Measurements from ENCODE around the gene MSMB. TPM values are rescaled to one million over a fixed set of nuclear protein-coding genes. Genes with fewer than 3 reads are reported as not detected.
A peak's percentile ranks its signal among the peaks of the same experiment; 100 is the strongest.

MSMB gene
- total RNA-seq, 1 donor from 2014 or later = not detected

DNA sequence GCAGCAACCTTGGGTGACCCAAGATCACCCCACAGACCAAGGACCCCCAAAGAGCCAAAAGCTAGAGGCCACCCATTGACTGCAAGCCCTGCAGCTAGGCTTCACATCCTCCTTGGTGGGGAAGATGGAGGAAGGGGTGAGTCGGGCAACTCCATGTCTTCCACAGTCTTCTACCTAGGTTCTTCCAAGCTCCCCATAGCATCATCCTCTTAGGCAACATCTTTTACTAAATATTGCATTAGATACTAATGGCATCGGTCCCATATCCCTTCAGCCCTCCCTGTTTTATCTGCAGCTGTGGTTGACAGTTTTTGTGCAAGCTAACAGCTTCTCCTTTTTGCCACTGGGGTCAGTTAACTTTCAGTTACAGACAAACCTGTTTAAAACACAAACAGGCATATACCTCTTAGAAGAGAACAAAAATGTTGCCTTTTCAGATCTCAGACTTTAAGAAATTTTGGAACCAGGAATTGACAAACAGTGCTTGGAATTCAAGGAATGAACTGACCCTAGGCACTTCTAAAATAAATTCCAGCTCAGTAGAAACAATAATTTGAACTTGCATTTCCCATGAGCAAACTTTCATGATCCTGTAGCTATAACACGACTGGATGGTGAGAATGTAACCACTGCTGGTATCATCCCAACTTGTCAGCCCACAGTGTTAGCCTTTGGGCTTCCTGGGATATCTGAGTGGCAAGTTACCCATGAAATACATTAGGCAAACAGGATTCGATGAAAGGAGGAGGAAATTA lies 33.9 kb upstream of the MSMB start:
- no peaks in the 10 kb centered on the region for H3K36me3 Mint-ChIP-seq (ENCODE audit: low read depth)
- no peak for DNase-seq
- no peak overlapping the region for H3K27ac Mint-ChIP-seq
- H3K4me3 Mint-ChIP-seq = no peak overlapping the region
- peaks cover 20% of the 10 kb centered on the region for H3K4me1 Mint-ChIP-seq
- peaks cover 2% of the 10 kb centered on the region for H3K27me3 Mint-ChIP-seq
- no peaks in the 10 kb centered on the region for H3K9me3 Mint-ChIP-seq
- intact Hi-C loops (cut with micrococcal nuclease) = no loop called here

DNA sequence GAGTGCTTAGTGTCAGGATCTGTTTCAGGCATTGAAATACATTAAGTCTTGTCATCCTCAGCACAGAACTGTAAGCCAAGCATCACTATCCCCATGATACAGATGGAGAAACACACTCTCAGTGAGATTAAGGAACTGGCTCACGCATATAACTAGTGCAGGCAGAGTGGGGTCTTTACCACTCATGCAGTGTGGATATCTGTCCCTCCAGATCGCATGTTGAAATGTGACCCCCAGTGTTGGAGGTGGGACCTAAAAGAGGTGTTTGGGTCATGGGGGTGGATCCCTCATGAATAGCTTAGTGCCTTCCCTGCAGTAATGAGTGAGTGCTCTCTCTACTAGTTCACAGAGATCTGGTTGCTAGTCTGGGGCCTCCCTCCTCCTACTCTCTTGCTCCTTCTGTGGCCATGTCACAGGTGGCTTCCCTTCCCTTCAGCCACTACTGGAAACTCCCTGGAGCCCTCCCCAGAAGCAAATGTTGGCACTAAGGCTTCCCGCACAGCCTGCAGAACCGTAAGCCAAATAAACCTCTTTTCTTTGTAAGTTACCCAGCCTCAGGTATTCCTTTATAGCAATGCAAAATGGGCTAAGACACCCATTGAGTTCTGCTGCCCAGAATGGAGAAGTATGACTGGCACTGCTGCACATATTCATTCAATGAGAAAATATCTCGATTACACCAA lies 31.8 kb upstream of the MSMB start:
- Mint-ChIP-seq H3K36me3 (ENCODE audit: low read depth) (no peaks in the 10 kb centered on the region), H3K27ac (peak overlapping the region; percentile 69)
- intact Hi-C loops (cut with micrococcal nuclease) = no loop called here

DNA sequence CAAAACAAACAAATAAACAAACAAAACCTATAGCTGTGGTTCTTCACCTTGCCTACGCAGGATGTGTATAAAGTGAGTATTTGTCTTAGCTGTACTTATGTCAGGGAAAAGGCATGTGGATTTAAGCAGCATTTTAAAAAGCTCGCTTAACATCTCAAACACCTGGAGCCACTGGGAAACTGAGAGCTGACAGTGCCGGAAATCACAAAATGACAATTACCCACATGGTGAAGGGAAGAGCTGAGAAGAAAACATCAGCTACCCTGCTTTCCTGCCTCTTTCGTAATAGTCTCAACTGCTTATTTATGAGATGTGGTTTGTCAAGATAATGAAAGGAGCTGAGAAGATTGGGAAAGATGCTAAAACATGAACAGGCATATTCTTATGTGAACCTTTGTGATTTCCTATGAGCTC lies 31.1 kb upstream of the MSMB start:
- DNase-seq = no peak
- no peaks in the 10 kb centered on the region for H3K9me3 Mint-ChIP-seq
- no peaks in the 10 kb centered on the region for H3K36me3 Mint-ChIP-seq (ENCODE audit: low read depth)
- H3K4me3 Mint-ChIP-seq = peak overlapping the region; percentile 21
- no peaks in the 10 kb centered on the region for H3K27me3 Mint-ChIP-seq
- H3K4me1 Mint-ChIP-seq = peaks cover 20% of the 10 kb centered on the region
- H3K27ac Mint-ChIP-seq = peak overlapping the region; percentile 3
- intact Hi-C loops (cut with micrococcal nuclease) = no loop called here

More for the DNA sequence above, 31.8 kb upstream of the MSMB start:
- Mint-ChIP-seq H3K4me3 (no peak overlapping the region), H3K4me1 (peaks cover 20% of the 10 kb centered on the region), H3K9me3 (no peaks in the 10 kb centered on the region), H3K27me3 (peaks cover under 1% of the 10 kb centered on the region)
- DNase-seq = no peak

DNA sequence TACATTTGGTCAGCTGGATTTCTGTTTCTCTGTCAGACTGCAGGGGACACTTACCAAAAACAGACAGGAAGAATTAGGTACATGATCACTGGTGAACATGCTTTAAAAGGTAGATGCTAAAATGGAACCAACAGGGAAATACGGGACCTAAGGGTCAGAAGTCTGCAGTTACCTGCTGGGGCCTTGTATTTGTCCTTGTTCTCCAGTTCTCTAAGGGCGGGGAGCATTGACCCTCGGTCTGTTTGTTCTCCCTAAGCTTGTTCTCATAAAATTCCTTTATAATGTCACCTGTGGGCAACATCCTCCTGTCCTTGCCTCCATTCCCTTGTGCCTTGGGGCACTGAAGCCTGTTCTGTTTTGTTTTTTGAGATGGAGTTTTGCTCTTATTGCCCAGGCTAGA lies 29.8 kb upstream of the MSMB start:
- H3K9me3 Mint-ChIP-seq = no peaks in the 10 kb centered on the region

DNA sequence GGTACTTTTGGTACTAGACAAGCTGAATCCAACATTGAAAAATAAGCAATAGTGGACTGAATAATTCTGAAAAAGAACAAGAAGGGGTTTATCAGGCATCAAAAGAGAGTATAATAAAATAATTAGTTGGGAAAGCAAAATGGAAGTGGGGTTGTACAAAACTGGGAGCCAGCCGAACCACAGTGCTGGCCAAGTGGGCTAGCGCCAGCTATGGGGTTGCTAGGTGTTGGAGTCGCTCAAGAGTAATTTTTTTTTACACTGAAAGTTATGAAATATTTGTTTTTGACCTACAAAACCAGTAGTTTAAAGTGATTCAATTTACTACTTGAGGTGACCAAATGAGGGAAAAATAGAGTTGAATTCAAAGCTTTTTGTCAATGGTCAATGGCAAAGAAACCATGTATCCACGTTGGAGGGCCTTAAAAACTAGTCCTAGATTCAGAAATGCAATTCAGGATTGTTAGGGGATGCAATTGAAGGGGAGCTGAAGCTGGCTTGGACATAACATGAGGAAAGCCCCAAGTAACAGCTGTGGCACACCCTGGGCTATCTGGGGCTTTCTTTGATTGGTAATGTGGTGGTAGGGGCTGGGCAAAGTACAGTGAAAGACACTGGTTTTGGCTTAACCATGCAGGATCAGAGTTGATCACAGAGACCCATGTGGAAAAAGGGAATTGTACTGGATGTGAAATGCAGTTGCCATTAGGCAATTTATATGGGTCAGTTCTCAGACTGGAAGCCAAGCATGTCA lies 28.3 kb upstream of the MSMB start:
- DNase-seq = no peak
- Mint-ChIP-seq H3K4me3 (no peak overlapping the region), H3K9me3 (no peaks in the 10 kb centered on the region), H3K27ac (no peak overlapping the region), H3K36me3 (ENCODE audit: low read depth) (no peaks in the 10 kb centered on the region), H3K4me1 (peaks cover 18% of the 10 kb centered on the region), H3K27me3 (peaks cover 2% of the 10 kb centered on the region)
- intact Hi-C loops (cut with micrococcal nuclease) = no loop called here

More for the DNA sequence above, 29.8 kb upstream of the MSMB start:
- no peak overlapping the region for H3K4me3 Mint-ChIP-seq
- intact Hi-C loops (cut with micrococcal nuclease) = no loop called here
- peaks cover 2% of the 10 kb centered on the region for H3K27me3 Mint-ChIP-seq
- no peak for DNase-seq
- H3K4me1 Mint-ChIP-seq = peaks cover 16% of the 10 kb centered on the region
- no peaks in the 10 kb centered on the region for H3K36me3 Mint-ChIP-seq (ENCODE audit: low read depth)
- H3K27ac Mint-ChIP-seq = no peak overlapping the region

DNA sequence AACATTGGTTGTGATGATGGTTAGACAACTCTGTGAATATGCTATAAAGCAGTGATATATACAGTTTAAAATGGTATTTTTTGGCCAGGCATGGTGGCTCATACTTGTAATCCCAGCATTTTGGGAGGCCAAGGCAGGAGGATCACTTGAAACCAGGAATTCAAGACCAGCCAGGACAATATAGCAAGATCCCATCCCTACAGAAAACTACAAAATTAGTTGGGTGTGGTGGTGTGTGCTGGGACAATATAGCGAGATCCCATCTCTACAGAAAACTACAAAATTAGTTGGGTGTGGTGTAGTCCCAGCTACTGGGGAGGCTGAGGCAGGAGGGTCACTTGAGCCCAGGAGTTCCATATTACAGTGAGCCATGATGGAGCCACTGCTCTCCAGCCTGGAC lies 27.5 kb upstream of the MSMB start:
- no peak overlapping the region for H3K4me3 Mint-ChIP-seq
- DNase-seq = no peak
- no peaks in the 10 kb centered on the region for H3K9me3 Mint-ChIP-seq

DNA sequence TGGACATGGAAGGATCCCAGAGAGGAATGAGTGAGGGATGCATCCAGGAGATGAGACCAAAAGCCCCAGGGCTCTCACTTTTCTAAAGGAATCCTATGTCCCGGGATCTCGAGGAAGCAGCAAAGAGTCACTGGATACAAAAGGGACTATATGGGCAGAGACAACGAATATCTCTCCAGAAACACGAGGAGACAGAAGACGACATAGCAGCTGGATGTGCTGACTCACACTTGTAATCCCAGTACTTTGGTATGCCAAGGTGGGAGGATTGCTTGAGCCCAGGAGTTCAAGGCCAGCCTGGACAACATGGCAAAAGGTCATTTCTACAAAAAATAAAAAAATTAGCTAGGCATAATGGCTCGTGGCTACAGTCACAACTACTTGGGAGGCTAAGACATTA lies 24.7 kb upstream of the MSMB start:
- no peak for DNase-seq
- Mint-ChIP-seq H3K4me3 (no peak overlapping the region), H3K9me3 (no peaks in the 10 kb centered on the region), H3K4me1 (peaks cover 3% of the 10 kb centered on the region), H3K27ac (no peak overlapping the region), H3K27me3 (peaks cover 2% of the 10 kb centered on the region), H3K36me3 (ENCODE audit: low read depth) (no peaks in the 10 kb centered on the region)
- intact Hi-C loops (cut with micrococcal nuclease) = no loop called here

More for the DNA sequence above, 27.5 kb upstream of the MSMB start:
- Mint-ChIP-seq H3K4me1 (peaks cover 18% of the 10 kb centered on the region), H3K36me3 (ENCODE audit: low read depth) (no peaks in the 10 kb centered on the region), H3K27ac (no peak overlapping the region), H3K27me3 (peaks cover 2% of the 10 kb centered on the region)
- intact Hi-C loops (cut with micrococcal nuclease) = no loop called here

DNA sequence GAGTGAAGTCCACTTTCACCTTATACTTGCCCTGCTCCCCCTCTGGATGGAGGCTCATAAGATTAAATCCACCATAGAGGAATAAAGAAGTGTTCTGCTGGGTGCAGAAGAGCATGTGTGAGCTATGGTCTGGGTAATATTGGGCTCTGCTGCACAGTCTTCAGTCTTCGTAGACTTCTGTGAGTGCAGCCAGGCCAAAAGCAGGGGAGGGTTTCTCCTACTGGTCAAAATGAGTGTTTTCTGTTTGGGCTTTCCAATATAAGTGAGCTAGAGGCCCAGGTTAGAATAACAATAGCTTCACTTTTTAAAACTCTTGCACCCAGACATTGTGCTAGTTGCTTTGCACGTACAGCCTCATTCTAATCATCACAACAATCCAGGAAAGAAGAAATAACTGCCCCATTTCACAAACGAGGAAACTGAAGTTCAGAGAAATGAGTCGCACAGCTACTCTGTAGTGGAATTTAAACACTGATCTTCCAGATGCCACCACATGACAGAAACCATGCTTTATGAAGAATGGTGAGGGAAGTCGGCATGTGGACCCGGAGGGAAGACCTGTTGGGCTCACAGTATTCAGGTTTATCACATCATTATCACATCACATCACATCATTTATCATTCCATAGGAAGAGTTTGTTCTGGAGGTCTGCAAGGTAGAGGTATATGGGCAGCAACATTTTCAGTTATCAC lies 23.8 kb upstream of the MSMB start:
- Mint-ChIP-seq H3K9me3 (no peaks in the 10 kb centered on the region), H3K27me3 (peaks cover 2% of the 10 kb centered on the region), H3K4me1 (peaks cover 3% of the 10 kb centered on the region), H3K27ac (no peak overlapping the region), H3K36me3 (ENCODE audit: low read depth) (no peaks in the 10 kb centered on the region), H3K4me3 (no peak overlapping the region)
- no peak for DNase-seq
- intact Hi-C loops (cut with micrococcal nuclease) = no loop called here

DNA sequence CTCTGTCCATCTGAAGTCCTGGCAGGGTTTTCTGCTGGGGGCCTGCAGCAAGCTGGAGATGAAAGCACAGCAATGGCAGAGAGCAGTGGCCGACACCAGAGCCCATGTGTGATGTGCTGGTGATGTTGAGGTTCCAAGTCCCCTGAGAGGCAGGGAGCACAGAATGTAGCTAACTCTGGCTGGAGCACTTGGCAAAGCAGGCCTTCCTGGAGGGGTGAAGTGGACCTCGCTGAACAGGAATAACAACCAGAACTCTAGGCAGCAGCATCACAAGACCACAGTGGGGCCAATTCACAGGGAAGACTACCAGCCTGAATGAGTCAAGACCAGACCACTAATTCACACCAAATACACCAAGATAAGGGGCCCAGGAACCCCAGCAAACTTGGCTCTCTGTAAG lies 22.8 kb upstream of the MSMB start:
- Mint-ChIP-seq H3K27me3 (peaks cover 2% of the 10 kb centered on the region), H3K4me3 (no peak overlapping the region), H3K9me3 (no peaks in the 10 kb centered on the region), H3K27ac (no peak overlapping the region), H3K36me3 (ENCODE audit: low read depth) (no peaks in the 10 kb centered on the region), H3K4me1 (peaks cover 3% of the 10 kb centered on the region)
- DNase-seq = no peak
- intact Hi-C loops (cut with micrococcal nuclease) = no loop called here

DNA sequence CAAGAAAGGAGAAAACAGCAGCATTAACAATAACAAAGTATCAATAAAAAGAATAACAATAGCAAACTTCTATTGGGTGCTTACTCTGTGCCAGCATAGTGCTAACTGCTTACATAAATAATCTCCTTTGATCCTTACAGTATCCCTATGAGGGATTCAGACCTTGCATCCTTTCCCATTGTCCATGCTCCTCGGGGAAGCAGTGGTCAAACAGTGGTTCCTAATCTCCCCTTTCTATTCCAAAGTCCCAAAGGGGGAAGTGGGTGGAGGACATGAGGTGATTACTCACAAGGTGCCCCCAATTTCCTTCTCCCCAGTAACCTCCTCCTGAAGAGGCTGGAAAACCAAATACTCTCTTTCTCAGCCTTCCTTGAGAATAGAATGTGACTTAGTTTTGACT lies 22.0 kb upstream of the MSMB start:
- intact Hi-C loops (cut with micrococcal nuclease) = no loop called here
- Mint-ChIP-seq H3K27ac (no peak overlapping the region), H3K27me3 (peaks cover 5% of the 10 kb centered on the region), H3K4me1 (peaks cover 3% of the 10 kb centered on the region), H3K4me3 (no peak overlapping the region), H3K36me3 (ENCODE audit: low read depth) (no peaks in the 10 kb centered on the region), H3K9me3 (no peaks in the 10 kb centered on the region)
- DNase-seq = no peak

DNA sequence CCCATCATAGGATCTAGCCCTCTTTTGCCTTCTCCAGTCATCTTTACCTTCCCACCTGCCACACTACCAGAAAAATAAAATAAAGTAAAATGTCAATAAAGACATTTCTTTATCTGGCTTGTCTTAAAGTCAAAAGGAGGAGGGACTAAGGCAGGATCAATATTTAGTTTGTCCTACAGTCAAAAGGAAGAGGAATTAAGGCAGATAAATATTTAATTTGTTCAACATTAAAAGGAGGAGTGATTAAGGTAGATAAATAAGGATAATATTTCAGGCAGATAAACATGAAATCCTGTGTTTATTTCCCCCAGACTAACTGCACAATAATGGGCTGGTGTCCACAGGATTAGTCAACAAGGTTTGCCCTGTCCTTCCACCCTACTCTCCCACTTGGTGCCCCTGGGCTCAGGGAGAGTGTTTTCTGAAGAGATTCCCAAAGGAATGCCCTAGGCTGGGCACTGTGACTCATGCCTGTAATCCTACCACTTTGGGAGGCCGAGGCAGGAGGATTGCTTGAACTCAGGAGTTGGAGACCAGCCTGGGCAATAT lies 18.3 kb upstream of the MSMB start:
- H3K27me3 Mint-ChIP-seq = peaks cover 4% of the 10 kb centered on the region
- intact Hi-C loops (cut with micrococcal nuclease) = no loop called here
- no peak overlapping the region for H3K4me3 Mint-ChIP-seq
- no peak overlapping the region for H3K27ac Mint-ChIP-seq
- DNase-seq = no peak
- no peaks in the 10 kb centered on the region for H3K4me1 Mint-ChIP-seq
- H3K36me3 Mint-ChIP-seq (ENCODE audit: low read depth) = no peaks in the 10 kb centered on the region
- H3K9me3 Mint-ChIP-seq = no peaks in the 10 kb centered on the region

DNA sequence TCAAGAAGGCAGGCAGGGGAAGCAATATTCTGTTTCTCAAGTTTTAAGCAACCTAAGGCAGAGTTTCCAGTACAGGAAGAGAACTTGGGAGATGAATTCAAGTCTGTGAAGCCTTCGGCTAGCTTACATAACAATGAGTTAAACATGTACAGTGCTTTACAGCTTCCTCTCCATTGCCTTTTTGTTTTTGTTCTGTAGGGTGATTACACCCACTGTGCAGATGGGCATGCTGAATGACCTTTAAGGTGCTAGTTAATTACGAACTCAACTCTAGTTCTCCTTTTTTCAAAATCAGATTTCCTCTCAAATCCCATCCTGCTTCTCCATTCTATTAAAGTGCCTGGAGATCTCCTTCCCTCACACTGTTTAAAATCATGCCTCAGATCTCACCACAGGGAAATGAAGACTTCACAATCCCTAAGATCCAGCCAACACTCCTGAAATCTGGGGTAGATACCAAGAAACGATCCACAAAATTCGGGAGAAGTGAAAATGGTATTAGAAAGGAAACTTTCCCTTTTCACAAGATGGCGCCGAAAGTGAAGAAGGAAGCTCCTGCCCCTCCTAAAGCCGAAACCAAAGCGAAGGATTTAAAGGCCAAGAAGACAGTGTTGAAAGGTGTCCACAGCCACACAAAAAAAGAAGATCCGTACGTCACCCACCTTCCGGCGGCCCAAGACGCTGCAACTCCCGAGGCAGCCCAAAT lies 16.8 kb upstream of the MSMB start:
- H3K36me3 Mint-ChIP-seq (ENCODE audit: low read depth) = no peaks in the 10 kb centered on the region
- DNase-seq = no peak
- no peak overlapping the region for H3K4me3 Mint-ChIP-seq
- no peaks in the 10 kb centered on the region for H3K4me1 Mint-ChIP-seq
- peaks cover 7% of the 10 kb centered on the region for H3K27me3 Mint-ChIP-seq
- H3K27ac Mint-ChIP-seq = no peak overlapping the region
- intact Hi-C loops (cut with micrococcal nuclease) = no loop called here
- H3K9me3 Mint-ChIP-seq = no peaks in the 10 kb centered on the region

DNA sequence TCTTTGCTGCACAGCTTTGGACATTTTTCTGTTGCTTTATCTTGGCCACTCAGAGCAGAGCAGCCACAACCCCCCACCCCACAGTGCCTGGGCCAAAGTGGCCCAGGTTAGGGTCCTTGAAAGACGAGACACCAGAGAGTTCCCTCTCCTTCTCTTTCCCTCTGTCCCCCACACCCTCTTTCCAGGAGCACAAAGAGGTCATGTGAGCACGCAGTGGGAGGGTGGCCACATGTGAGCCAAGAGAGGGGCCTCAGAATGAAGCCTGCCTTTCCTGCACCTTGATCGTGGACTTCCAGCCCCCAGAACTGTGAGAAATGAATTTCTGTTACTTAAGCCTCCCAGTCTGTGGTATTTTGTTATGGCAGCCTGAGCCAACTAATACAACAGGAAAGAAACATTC lies 14.6 kb upstream of the MSMB start:
- DNase-seq = no peak
- Mint-ChIP-seq H3K36me3 (ENCODE audit: low read depth) (no peaks in the 10 kb centered on the region), H3K27me3 (peaks cover 10% of the 10 kb centered on the region), H3K27ac (no peak overlapping the region), H3K4me3 (no peak overlapping the region), H3K4me1 (no peaks in the 10 kb centered on the region), H3K9me3 (peaks cover 4% of the 10 kb centered on the region)
- intact Hi-C loops (cut with micrococcal nuclease) = no loop called here

Measured in activated CD4-positive, alpha-beta T cell treated with anti-CD3 and anti-CD28 coated beads, Interleukin-2, amount 10 ng/mL, durations not matched to agents 24 days and 14 days (primary cell).